Epithelial cell of esophagus (primary cell): ENCODE results near the gene SEC63.
A peak's percentile ranks its signal among the peaks of the same experiment; 100 is the strongest.

Experiments used
- DNase-seq: peaks from one replicate; pipeline ENCODE4 v3.0.0; 2010; ENCODE audit warnings: low read depth
- H3K4me3 ChIP-seq: 2 replicates; pipeline ENCODE4 v1.5.1; 2011; ENCODE audit warnings: mild to moderate bottlenecking, low read length, control low read depth
- CTCF ChIP-seq: IDR thresholded peaks from 2 replicates; pipeline ENCODE4 v1.5.1; 2011; ENCODE audit warnings: low read depth, mild to moderate bottlenecking, low read length, control low read depth, inconsistent platforms; ENCODE audit not compliant: insufficient read depth; ENCODE audit errors: missing control alignments

SEC63 gene

DNA sequence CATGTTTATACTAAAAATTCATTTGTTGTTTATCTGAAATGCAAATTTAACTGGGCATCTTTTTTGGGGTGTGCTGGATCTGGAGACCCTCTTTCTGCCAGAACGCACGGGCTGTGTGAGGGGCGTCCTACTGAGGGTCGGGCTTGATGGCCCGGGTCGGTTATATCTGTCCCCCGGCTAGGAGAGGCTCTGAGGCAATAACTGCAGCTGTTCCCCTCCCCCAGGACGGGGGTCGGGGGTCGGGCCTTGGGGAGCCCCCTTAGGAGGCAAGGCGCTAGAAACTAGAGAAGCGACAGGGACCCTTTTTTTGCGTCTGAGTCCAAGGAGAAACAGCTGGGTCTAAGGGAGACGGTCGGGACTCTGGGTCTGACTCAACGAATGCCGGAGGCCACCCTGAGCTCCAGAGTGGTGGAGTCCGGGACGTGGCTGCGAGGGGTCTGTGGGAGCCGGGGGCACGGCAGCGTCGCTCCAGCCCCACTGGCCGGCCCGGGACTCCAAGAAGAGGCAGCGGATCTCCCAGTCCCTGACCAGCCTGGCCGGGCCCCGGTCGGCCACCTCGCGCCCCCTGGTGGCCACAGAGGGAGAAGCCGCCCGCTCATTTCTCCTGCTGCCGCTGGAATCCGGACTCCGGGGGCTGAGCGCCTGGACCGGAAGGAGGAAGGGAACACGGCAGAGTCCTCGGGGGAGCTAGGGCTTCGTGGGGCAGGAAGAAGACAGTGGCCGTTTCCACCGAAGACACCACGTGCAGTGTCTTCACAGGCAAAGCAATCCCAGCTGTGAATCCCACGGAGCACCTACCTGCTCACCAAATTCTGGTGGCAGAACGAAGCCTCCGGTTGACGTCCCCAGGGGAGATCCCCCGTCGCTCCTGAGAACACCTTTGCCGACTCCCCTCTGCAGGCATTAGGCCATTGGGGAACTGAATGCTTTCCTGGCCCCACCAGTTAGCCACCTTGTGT is 109.9 kb downstream of the SEC63 start:
- H3K4me3 ChIP-seq: peak overlapping the region; percentile 46
- TF ChIP-seq CTCF: peak; percentile 69
- peak; percentile 70 for DNase-seq

- no peak for DNase-seq
- no peak for TF ChIP-seq CTCF
- H3K4me3 ChIP-seq: no peak overlapping the region
These were observed 111.7 kb downstream of the SEC63 start for GRCh38 chr6:107846262-107846795.

GRCh38 chr6:107845777-107846176 is 112.2 kb downstream of the SEC63 start:
- H3K4me3 ChIP-seq: no peak overlapping the region
- no peak for TF ChIP-seq CTCF
- no peak for DNase-seq

GRCh38 chr6:107843400-107843799 is 114.6 kb downstream of the SEC63 start:
- no peak for TF ChIP-seq CTCF
- DNase-seq: peak; percentile 19
- no peak overlapping the region for H3K4me3 ChIP-seq

- TF ChIP-seq CTCF: no peak
- no peak overlapping the region for H3K4me3 ChIP-seq
- no peak for DNase-seq
These were observed 116.7 kb downstream of the SEC63 start for GRCh38 chr6:107841275-107841670.

DNA sequence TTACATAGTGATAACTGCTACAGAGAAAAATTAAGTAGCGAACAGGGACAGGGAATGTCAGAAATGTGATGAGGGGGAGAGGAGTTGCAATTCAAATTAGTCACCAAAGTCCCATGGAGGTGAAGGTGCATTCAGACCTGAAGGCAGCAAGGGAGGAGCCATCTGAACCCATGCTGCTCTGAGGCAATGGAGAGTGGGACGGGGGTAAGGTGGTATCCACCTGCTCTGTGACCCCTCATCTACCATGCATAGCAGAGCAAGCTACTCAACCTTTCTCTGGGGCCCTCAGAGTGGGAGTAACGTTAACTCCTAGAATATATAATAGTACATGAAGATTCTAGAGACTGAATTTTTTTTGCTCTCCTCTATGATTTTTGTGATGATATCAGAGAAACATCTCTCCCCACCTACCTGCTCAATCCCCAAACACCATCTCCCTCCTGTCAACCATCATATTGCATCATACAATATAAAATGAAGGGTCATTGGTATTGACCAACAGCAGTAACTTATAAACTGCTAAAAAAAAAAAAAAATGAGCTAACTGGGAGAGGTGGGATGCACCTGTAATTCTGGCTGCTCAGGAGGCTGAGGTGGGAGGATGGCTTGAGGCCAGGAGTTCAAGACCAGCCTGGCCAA is 117.3 kb downstream of the SEC63 start:
- TF ChIP-seq CTCF: no peak
- no peak for DNase-seq
- no peak overlapping the region for H3K4me3 ChIP-seq
